Caco-2 (cell line): ENCODE measurements around the gene SLCO4C1. TPM values are rescaled to one million over a fixed set of nuclear protein-coding genes. Genes with fewer than 3 reads are reported as not detected.

Experiments
- BruUV-seq: library from RNA; stranded (reverse); fragments of 400-500 nt; replicated peaks from 2 replicates; lab custom pipeline; 2021; lab: Mats Ljungman, UMichigan
- CTCF ChIA-PET: fragments of 300-600 bp; sonication (Branson Sonifier 250); formaldehyde crosslinking; loops from one replicate; lab custom pipeline; 2022; ENCODE audit warnings: antibody characterized with exemption; lab: Charles Lee
- POLR2A ChIA-PET: fragments of 300-600 bp; sonication (Branson Sonifier 250); formaldehyde crosslinking; loops from one replicate; lab custom pipeline; 2022; ENCODE audit warnings: antibody characterized with exemption; lab: Charles Lee
- DNase-seq, 2 experiments: peaks; one replicate each; pipeline versions ENCODE4 v3.0.0 to v3.0.0-alpha.2; 2020 to 2022
- H3K27me3 ChIP-seq: replicated peaks from 2 replicates; pipeline ENCODE4 v1.6.0; 2011; ENCODE audit warnings: low read length; ENCODE audit not compliant: control insufficient read depth, insufficient read depth
- H3K36me3 ChIP-seq: 2 replicates; pipeline ENCODE4 v1.5.1; 2011; ENCODE audit warnings: low read length; ENCODE audit not compliant: control insufficient read depth, insufficient read depth
- H3K4me1 ChIP-seq: fragments of 250-450 bp; sonication (Bioruptor Pico); 2 replicates; pipeline ENCODE4 v1.5.1; 2020; ENCODE audit warnings: mild to moderate bottlenecking
- H3K4me3 ChIP-seq: 2 replicates; pipeline ENCODE4 v1.5.1; 2011; ENCODE audit warnings: low read depth, mild to moderate bottlenecking, control low read depth, low read length
- H3K9me3 ChIP-seq: fragments of 250-450 bp; sonication (Bioruptor Pico); 2 replicates; pipeline ENCODE4 v1.5.1; 2020; ENCODE audit warnings: mild to moderate bottlenecking, moderate library complexity
- H3K27ac Mint-ChIP-seq: one replicate; pipeline ENCODE4 v1.8.0; 2022; ENCODE audit warnings: mixed read lengths; ENCODE audit not compliant: unreplicated experiment
- H3K27me3 Mint-ChIP-seq: one replicate; pipeline ENCODE4 v1.8.0; 2022; ENCODE audit warnings: mixed read lengths; ENCODE audit not compliant: insufficient read depth, unreplicated experiment
- H3K36me3 Mint-ChIP-seq: one replicate; pipeline ENCODE4 v1.8.0; 2022; ENCODE audit warnings: mild to moderate bottlenecking, mixed read lengths; ENCODE audit not compliant: insufficient read depth, unreplicated experiment
- H3K4me1 Mint-ChIP-seq: one replicate; pipeline ENCODE4 v1.8.0; 2022; ENCODE audit warnings: low read depth, mixed read lengths; ENCODE audit not compliant: unreplicated experiment
- H3K4me3 Mint-ChIP-seq: one replicate; pipeline ENCODE4 v1.8.0; 2022; ENCODE audit warnings: mild to moderate bottlenecking, moderate library complexity, mixed read lengths; ENCODE audit not compliant: unreplicated experiment
- H3K9me3 Mint-ChIP-seq: one replicate; pipeline ENCODE4 v1.8.0; 2022; ENCODE audit warnings: mixed read lengths; ENCODE audit not compliant: unreplicated experiment
- intact Hi-C: fragments of 100-400 bp; cut with micrococcal nuclease; formaldehyde crosslinking; loops from one replicate; pipeline ENCODE4 v1.10.0; 2022; ENCODE audit not compliant: unreplicated experiment
- total RNA-seq: library from RNA; stranded (reverse); gene quantifications from 2 replicates; pipeline ENCODE4 v1.2.3, GENCODE V29; 2022
- TF ChIP-seq, protein P1 (sequence below), 2 experiments: fragments of 200-600 bp in 1 of 2; IDR thresholded peaks; 1 replicate in 1 of 2; 2 replicates in 1 of 2; pipeline versions ENCODE4 v1.5.1 to v1.8.0; 2011 to 2022; ENCODE audit warnings: antibody characterized with exemption in 1 of 2, control low read depth in 1 of 2, inconsistent platforms in 1 of 2, low read depth in 1 of 2, low read length in 1 of 2, mild to moderate bottlenecking in 1 of 2, moderate library complexity in 1 of 2; ENCODE audit not compliant: insufficient read depth in 1 of 2, severe bottlenecking in 1 of 2, unreplicated experiment in 1 of 2

The SLCO4C1 gene
- total RNA-seq, 1 experiment from 2014 or later = 1.5 TPM

DNA sequence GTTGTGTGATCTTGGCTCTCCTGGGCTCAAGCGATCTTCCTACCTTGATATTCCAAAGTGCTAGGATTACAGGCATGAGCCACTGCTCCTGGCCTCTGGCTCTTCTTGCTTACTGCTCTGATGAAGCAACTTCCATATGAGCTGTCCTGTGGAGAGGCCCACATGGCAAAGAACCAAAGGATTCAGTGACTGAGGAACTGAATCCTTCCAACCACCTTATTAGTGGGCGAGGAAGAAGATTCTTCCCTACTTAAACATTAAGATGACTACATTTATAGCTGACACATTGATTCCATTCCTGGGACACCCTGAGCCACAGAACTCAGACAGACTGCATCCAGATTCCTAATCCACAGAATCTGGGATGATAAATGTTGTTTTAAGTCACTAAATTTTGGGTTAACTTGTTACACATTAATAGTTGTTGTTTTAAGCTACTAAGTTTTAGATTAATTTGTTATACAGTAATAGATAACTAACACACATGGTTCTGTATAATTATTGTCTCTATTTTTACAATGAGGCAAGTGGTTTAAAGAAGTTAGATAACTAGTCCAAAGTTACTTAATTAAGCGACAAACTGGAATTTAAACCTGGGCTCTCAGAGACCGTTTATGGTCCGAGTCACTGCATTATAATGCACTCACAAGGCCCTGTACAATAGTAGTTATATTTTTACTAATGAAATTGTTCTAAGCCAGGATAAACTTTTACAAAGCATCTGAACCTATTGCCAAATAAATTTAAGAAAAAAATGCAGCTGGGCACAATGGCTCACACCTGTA is 16.7 kb upstream of the SLCO4C1 start:
- Histone ChIP-seq H3K4me3 (no peak overlapping the region), H3K36me3 (no peaks in the 10 kb centered on the region), H3K27me3 (no peaks in the 10 kb centered on the region; the same call in 1 of the 2 replicates), H3K9me3 (no peaks in the 10 kb centered on the region), H3K4me1 (no peaks in the 10 kb centered on the region)
- POLR2A ChIA-PET = no interaction called here
- Mint-ChIP-seq H3K36me3 (no peaks in the 10 kb centered on the region), H3K4me3 (no peak overlapping the region), H3K4me1 (no peaks in the 10 kb centered on the region), H3K27me3 (peaks cover 10% of the 10 kb centered on the region), H3K9me3 (no peaks in the 10 kb centered on the region), H3K27ac (no peak overlapping the region)
- DNase-seq = no peak
- intact Hi-C loops = no loop called here
- TF ChIP-seq, protein P1, sequence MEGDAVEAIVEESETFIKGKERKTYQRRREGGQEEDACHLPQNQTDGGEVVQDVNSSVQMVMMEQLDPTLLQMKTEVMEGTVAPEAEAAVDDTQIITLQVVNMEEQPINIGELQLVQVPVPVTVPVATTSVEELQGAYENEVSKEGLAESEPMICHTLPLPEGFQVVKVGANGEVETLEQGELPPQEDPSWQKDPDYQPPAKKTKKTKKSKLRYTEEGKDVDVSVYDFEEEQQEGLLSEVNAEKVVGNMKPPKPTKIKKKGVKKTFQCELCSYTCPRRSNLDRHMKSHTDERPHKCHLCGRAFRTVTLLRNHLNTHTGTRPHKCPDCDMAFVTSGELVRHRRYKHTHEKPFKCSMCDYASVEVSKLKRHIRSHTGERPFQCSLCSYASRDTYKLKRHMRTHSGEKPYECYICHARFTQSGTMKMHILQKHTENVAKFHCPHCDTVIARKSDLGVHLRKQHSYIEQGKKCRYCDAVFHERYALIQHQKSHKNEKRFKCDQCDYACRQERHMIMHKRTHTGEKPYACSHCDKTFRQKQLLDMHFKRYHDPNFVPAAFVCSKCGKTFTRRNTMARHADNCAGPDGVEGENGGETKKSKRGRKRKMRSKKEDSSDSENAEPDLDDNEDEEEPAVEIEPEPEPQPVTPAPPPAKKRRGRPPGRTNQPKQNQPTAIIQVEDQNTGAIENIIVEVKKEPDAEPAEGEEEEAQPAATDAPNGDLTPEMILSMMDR (IDR thresholded peaks at IDR 0.05; ENCODE audit: insufficient read depth in 1 of 2, low read depth in 1 of 2, low read length in 1 of 2, severe bottlenecking in 1 of 2, unreplicated experiment in 1 of 2) = no peak
- no TSS peak for BruUV-seq
- CTCF ChIA-PET = no interaction called here

- no peaks in the 10 kb centered on the region for H3K36me3 Mint-ChIP-seq
- Histone ChIP-seq H3K4me1 (no peaks in the 10 kb centered on the region), H3K27me3 (no peaks in the 10 kb centered on the region; the same call in 1 of the 2 replicates), H3K4me3 (no peak overlapping the region), H3K36me3 (no peaks in the 10 kb centered on the region), H3K9me3 (no peaks in the 10 kb centered on the region)
- TF ChIP-seq, protein P1 (IDR thresholded peaks at IDR 0.05; ENCODE audit: insufficient read depth in 1 of 2, low read depth in 1 of 2, low read length in 1 of 2, severe bottlenecking in 1 of 2, unreplicated experiment in 1 of 2) = no peak
- POLR2A ChIA-PET = no interaction called here
- BruUV-seq = no TSS peak
- H3K4me1 Mint-ChIP-seq = no peaks in the 10 kb centered on the region
- no peak overlapping the region for H3K4me3 Mint-ChIP-seq
- H3K27ac Mint-ChIP-seq = no peak overlapping the region
- intact Hi-C loops = no loop called here
- H3K27me3 Mint-ChIP-seq = peaks cover 5% of the 10 kb centered on the region
- H3K9me3 Mint-ChIP-seq = no peaks in the 10 kb centered on the region
- CTCF ChIA-PET = no interaction called here
- DNase-seq = no peak
Observed at GRCh38 chr5:102309586-102309985, 13.5 kb upstream of the SLCO4C1 start.

- ChIA-PET CTCF (no interaction called here), POLR2A (no interaction called here)
- H3K4me3 Mint-ChIP-seq = no peak overlapping the region
- H3K27ac Mint-ChIP-seq = no peak overlapping the region
- DNase-seq = no peak
- TF ChIP-seq, protein P1 (IDR thresholded peaks at IDR 0.05; ENCODE audit: insufficient read depth in 1 of 2, low read depth in 1 of 2, low read length in 1 of 2, severe bottlenecking in 1 of 2, unreplicated experiment in 1 of 2) = no peak
- Histone ChIP-seq H3K27me3 (no peaks in the 10 kb centered on the region), H3K4me3 (no peak overlapping the region), H3K4me1 (no peaks in the 10 kb centered on the region), H3K9me3 (no peaks in the 10 kb centered on the region), H3K36me3 (no peaks in the 10 kb centered on the region)
- H3K4me1 Mint-ChIP-seq = no peaks in the 10 kb centered on the region
- H3K36me3 Mint-ChIP-seq = no peaks in the 10 kb centered on the region
- H3K9me3 Mint-ChIP-seq = no peaks in the 10 kb centered on the region
- intact Hi-C loops = no loop called here
- BruUV-seq = no TSS peak
- H3K27me3 Mint-ChIP-seq = peaks cover 4% of the 10 kb centered on the region
Observed at GRCh38 chr5:102307232-102307631, 11.1 kb upstream of the SLCO4C1 start.
